SK-N-SH (cell line): ENCODE data around the gene SMIM13. TPM values are rescaled to one million over a fixed set of nuclear protein-coding genes. Genes with fewer than 3 reads are reported as not detected.

Source experiments
- CTCF ChIA-PET: fragments of 300-600, 350-600 bp; formaldehyde crosslinking; extraction: SDS; loops from one replicate; lab custom pipeline; 2021; lab: Yijun Ruan, JAX
- POLR2A ChIA-PET: fragments of 350-600 bp; sonication (Branson Sonifier 250); formaldehyde crosslinking; extraction: SDS; loops from one replicate; lab custom pipeline; 2020; ENCODE audit warnings: antibody characterized with exemption, inconsistent platforms; lab: Yijun Ruan, JAX
- DNase-seq: peaks from one replicate; pipeline ENCODE4 v3.0.0; 2012
- H2AFZ ChIP-seq: fragments of 200-600 bp; sonication (generic); 2 replicates; pipeline ENCODE4 v1.8.1; 2016; ENCODE audit warnings: antibody characterized with exemption, mild to moderate bottlenecking, low read depth
- H3F3A ChIP-seq: fragments of 200-600 bp; sonication (generic); replicated peaks from 2 replicates; pipeline ENCODE3; 2016; ENCODE audit warnings: antibody characterized with exemption, mild to moderate bottlenecking; ENCODE audit not compliant: insufficient read depth
- H3K27ac ChIP-seq, 2 experiments: fragments of 200-500 bp in 1 of 2; fragments of 200-600 bp in 1 of 2; sonication (Bioruptor generic) in 1 of 2; sonication (generic), shearing (Covaris generic) in 1 of 2; 2 replicates each; pipeline versions ENCODE4 v1.5.1 to v1.6.1; 2014 to 2016; ENCODE audit warnings: low read depth in 2 of 2, inconsistent platforms in 1 of 2, low read length in 1 of 2, mild to moderate bottlenecking in 1 of 2, mixed read lengths in 1 of 2
- H3K27me3 ChIP-seq: fragments of 200-600 bp; sonication (generic), shearing (Covaris generic); 2 replicates; pipeline ENCODE4 v1.6.1; 2016; ENCODE audit warnings: mixed run types; ENCODE audit not compliant: insufficient read depth
- H3K36me3 ChIP-seq, 2 experiments: fragments of 200-500 bp in 1 of 2; fragments of 200-600 bp in 1 of 2; sonication (Bioruptor generic) in 1 of 2; sonication (generic) in 1 of 2; replicated peaks in 1 of 2; 2 replicates each; pipeline versions ENCODE3 to v1.5.1; 2014 to 2016; ENCODE audit warnings: low read length in 1 of 2, mild to moderate bottlenecking in 1 of 2; ENCODE audit not compliant: insufficient read depth in 2 of 2, control insufficient read depth in 1 of 2
- H3K4me1 ChIP-seq, 2 experiments: fragments of 200-500 bp in 1 of 2; fragments of 200-600 bp in 1 of 2; sonication (Bioruptor generic) in 1 of 2; sonication (generic), shearing (Covaris generic) in 1 of 2; 2 replicates each; pipeline versions ENCODE4 v1.5.1 to v1.6.1; 2014 to 2016; ENCODE audit warnings: low read depth in 1 of 2, low read length in 1 of 2, mixed run types in 1 of 2; ENCODE audit not compliant: insufficient read depth in 2 of 2, control insufficient read depth in 1 of 2
- H3K4me2 ChIP-seq: fragments of 200-600 bp; sonication (generic), shearing (Covaris generic); 2 replicates; pipeline ENCODE4 v1.6.1; 2017; ENCODE audit warnings: mixed run types
- H3K4me3 ChIP-seq, 2 experiments: fragments of 200-500 bp in 1 of 2; fragments of 200-600 bp in 1 of 2; sonication (Bioruptor generic) in 1 of 2; sonication (generic), shearing (Covaris generic) in 1 of 2; 2 replicates each; pipeline versions ENCODE4 v1.5.1 to v1.8.1; 2014 to 2016; ENCODE audit warnings: low read depth in 2 of 2, inconsistent platforms in 1 of 2, low read length in 1 of 2, mild to moderate bottlenecking in 1 of 2, mixed read lengths in 1 of 2, moderate library complexity in 1 of 2
- H3K79me2 ChIP-seq: fragments of 200-600 bp; sonication (generic); 2 replicates; pipeline ENCODE4 v1.8.1; 2017; ENCODE audit warnings: mild to moderate bottlenecking; ENCODE audit not compliant: insufficient read depth
- H3K9ac ChIP-seq: fragments of 200-600 bp; sonication (generic); 2 replicates; pipeline ENCODE4 v1.6.1; 2017; ENCODE audit warnings: mixed run types
- H3K9me2 ChIP-seq: fragments of 200-600 bp; sonication (generic); 2 replicates; pipeline ENCODE4 v1.6.1; 2017; ENCODE audit warnings: mixed run types
- H3K9me3 ChIP-seq: fragments of 200-600 bp; sonication (generic); 2 replicates; pipeline ENCODE4 v1.6.1; 2017; ENCODE audit warnings: mixed run types, mild to moderate bottlenecking, moderate library complexity
- H4K20me1 ChIP-seq: fragments of 200-600 bp; sonication (generic); 2 replicates; pipeline ENCODE4 v1.6.1; 2017; ENCODE audit warnings: mild to moderate bottlenecking, mixed run types; ENCODE audit not compliant: insufficient read depth
- CTCF ChIP-seq: fragments of 200-600 bp; sonication (generic); IDR thresholded peaks from 2 replicates; pipeline ENCODE4 v1.6.1; 2017; ENCODE audit warnings: antibody characterized with exemption, mild to moderate bottlenecking, moderate library complexity
- EP300 ChIP-seq, 2 experiments: IDR thresholded peaks; 2 replicates each; pipeline versions ENCODE4 v1.4.0 to v1.6.1; 2012; ENCODE audit warnings: borderline replicate concordance in 1 of 2, low read depth in 1 of 2, low read length in 1 of 2
- EZH2phosphoT487 ChIP-seq: fragments of 200-600 bp; sonication (generic); IDR thresholded peaks from 2 replicates; pipeline ENCODE4 v1.6.1; 2017; ENCODE audit warnings: low read depth, mixed run types, mild to moderate bottlenecking, antibody characterized with exemption, moderate library complexity, borderline replicate concordance
- FOSL2 ChIP-seq: IDR thresholded peaks from 2 replicates; pipeline ENCODE4 v1.4.0; 2012; ENCODE audit warnings: low read depth, mild to moderate bottlenecking, moderate library complexity, borderline replicate concordance
- FOXM1 ChIP-seq: IDR thresholded peaks from 2 replicates; pipeline ENCODE4 v1.4.0; 2012; ENCODE audit warnings: low read depth, mild to moderate bottlenecking
- IRF3 ChIP-seq: fragments of 150-350 bp; IDR thresholded peaks from 2 replicates; pipeline ENCODE4 v1.6.1; 2016; ENCODE audit warnings: mild to moderate bottlenecking, low read depth, low read length
- JUND ChIP-seq: IDR thresholded peaks from 2 replicates; pipeline ENCODE4 v1.4.0; 2012
- MEF2A ChIP-seq: IDR thresholded peaks from 2 replicates; pipeline ENCODE4 v1.4.0; 2012; ENCODE audit warnings: low read depth, borderline replicate concordance
- MXI1 ChIP-seq: IDR thresholded peaks from 2 replicates; pipeline ENCODE4 v1.6.1; 2012; ENCODE audit warnings: mild to moderate bottlenecking, low read depth, low read length, improper control_type of control experiment
- POLR2AphosphoS5 ChIP-seq: IDR thresholded peaks from 2 replicates; pipeline ENCODE4 v1.6.1; 2012; ENCODE audit warnings: low read depth, low read length
- RCOR1 ChIP-seq: fragments of 150-350 bp; IDR thresholded peaks from 2 replicates; pipeline ENCODE4 v1.6.1; 2017; ENCODE audit warnings: antibody characterized with exemption, low read length
- RXRA ChIP-seq: IDR thresholded peaks from 2 replicates; pipeline ENCODE4 v1.4.0; 2012; ENCODE audit warnings: low read depth, mild to moderate bottlenecking, borderline replicate concordance
- SMC3 ChIP-seq: IDR thresholded peaks from 2 replicates; pipeline ENCODE4 v1.6.1; 2012; ENCODE audit warnings: low read depth, low read length, improper control_type of control experiment
- YY1 ChIP-seq: IDR thresholded peaks from 2 replicates; pipeline ENCODE4 v1.4.0; 2012; ENCODE audit warnings: low read depth, mild to moderate bottlenecking
- WGBS: methylation state at CpG from one replicate; pipeline ENCODE4 v1.1.6; 2017; ENCODE audit warnings: low lambda C conversion rate; 5-methylcytosine and 5-hydroxymethylcytosine counted together
- polyA plus RNA-seq, 3 experiments: library from polyadenylated mRNA; depleted of rRNA; stranded (reverse); fragments of >200 nt; gene quantifications; 2 replicates each; pipeline ENCODE4 v1.2.3, GENCODE V29; 2012
- TF ChIP-seq, protein P1 (sequence below): IDR thresholded peaks from 2 replicates; pipeline ENCODE4 v1.4.0; 2012; ENCODE audit warnings: low read depth, borderline replicate concordance

SMIM13 gene
- polyA plus RNA-seq, 1 of the 3 experiments (the other 2 are of a cell fraction), result 2.1 TPM

- peaks cover 14 to 21% of the 10 kb centered on the region in 2 experiments for H3K36me3 ChIP-seq
- WGBS, result 76% methylated on average over 6 of the region's 6 CpGs
- H3K9ac ChIP-seq, result no peak overlapping the region
- DNase-seq, result no peak
- no peak overlapping the region for H3K4me3 ChIP-seq
- H3K9me2 ChIP-seq, result no peaks in the 10 kb centered on the region
- TF ChIP-seq EZH2phosphoT487 (no peak), JUND (no peak), MEF2A (no peak), RCOR1 (no peak), YY1 (no peak), RXRA (no peak), CTCF (no peak), EP300 (IDR thresholded peaks at IDR 0.05; ENCODE audit: borderline replicate concordance in 1 of 2, low read depth in 1 of 2, low read length in 1 of 2) (no peak), IRF3 (no peak), FOSL2 (no peak), POLR2AphosphoS5 (no peak), SMC3 (no peak), FOXM1 (no peak), MXI1 (no peak)
- TF ChIP-seq, protein P1, sequence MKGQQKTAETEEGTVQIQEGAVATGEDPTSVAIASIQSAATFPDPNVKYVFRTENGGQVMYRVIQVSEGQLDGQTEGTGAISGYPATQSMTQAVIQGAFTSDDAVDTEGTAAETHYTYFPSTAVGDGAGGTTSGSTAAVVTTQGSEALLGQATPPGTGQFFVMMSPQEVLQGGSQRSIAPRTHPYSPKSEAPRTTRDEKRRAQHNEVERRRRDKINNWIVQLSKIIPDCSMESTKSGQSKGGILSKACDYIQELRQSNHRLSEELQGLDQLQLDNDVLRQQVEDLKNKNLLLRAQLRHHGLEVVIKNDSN, result no peak
- no peak overlapping the region for H3K27ac ChIP-seq
- H3F3A ChIP-seq, result peaks cover 42% of the 10 kb centered on the region
- H4K20me1 ChIP-seq, result no peaks in the 10 kb centered on the region
- H3K4me1 ChIP-seq, result peaks cover 0 to 5% of the 10 kb centered on the region in 2 experiments; a peak in 2 of 4 replicates
- ChIA-PET POLR2A (no interaction called here), CTCF (interaction anchor here (0.8 to 1.8 kb wide), 3 partner anchors 35 to 318 kb away, joined by 3 to 4 read pairs (median 3); no protein-coding TSS in a partner anchor)
- no peaks in the 10 kb centered on the region for H3K9me3 ChIP-seq
- no peaks in the 10 kb centered on the region for H3K27me3 ChIP-seq
- H2AFZ ChIP-seq, result 0 out of 2 replicates have a peak overlapping the region, but pooled peaks have one; percentile 72
- no peaks in the 10 kb centered on the region for H3K79me2 ChIP-seq
- H3K4me2 ChIP-seq, result no peak overlapping the region
Measured at GRCh38 chr6:11179088-11179418, 85.4 kb downstream of the SMIM13 start.
